GM21447 (cell line): Measurements from ENCODE around the gene SLC18A2.
"Not testable (repeated sequence)": the region's sequence is repeated elsewhere in the genome, so short reads cannot be mapped to it uniquely, and the experiment has no call there.

ENCODE experiments used
- ATAC-seq: cut with Tn5 transposase; IDR thresholded peaks from one replicate; pipeline ENCODE4 v1.9.1; 2021; ENCODE audit not compliant: unreplicated experiment

Gene SLC18A2

DNA sequence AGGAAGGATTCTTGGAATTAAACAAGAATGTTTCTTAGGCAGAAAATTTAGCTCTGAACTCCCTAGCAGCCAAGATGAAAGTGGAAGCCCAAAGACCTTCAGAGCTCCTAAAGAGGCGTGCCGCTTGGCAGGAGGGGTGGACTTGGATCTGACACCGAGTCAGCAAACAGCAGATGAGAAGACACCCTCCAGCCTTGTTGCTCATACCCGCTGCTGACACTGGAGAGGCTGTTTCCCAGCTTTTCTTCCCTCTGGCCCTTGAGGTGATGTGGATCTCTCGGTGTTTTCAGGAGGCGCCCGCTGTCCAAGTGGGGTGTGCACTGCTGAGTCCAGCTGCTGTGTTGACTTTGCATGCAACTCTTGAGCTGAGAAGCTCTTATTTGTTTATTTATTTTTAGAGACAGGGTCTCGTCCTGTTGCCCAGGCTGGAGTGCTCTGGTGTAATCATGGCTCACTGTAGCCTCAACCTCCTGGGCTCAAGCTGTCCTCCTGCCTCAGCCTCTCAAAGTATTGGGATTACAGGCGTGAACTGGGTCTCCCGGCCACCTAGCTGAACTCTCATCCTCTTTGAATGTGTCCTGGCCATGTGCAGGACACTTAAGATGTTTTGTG, 21.5 kb downstream of the SLC18A2 start:
- ATAC-seq = no peak

DNA sequence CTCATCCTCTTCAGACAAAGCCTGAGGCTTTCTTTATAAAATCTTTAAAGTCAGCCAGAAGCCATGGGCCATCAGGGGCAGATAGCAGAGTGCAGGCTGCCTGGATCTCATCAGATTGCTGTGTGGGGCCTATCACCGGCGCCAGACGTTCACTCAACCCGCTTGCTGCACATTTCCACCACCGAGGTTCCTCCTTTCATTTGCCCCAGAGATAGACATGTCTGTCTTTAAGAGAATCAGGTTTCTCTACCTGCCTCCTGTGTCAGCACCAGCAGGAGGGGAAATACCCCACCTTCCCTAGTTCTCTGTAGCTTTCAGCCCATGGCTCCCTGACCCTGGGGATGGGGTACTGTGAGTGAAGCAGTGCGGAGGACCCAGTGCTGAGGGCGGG, 22.0 kb downstream of the SLC18A2 start:
- ATAC-seq = no peak

DNA sequence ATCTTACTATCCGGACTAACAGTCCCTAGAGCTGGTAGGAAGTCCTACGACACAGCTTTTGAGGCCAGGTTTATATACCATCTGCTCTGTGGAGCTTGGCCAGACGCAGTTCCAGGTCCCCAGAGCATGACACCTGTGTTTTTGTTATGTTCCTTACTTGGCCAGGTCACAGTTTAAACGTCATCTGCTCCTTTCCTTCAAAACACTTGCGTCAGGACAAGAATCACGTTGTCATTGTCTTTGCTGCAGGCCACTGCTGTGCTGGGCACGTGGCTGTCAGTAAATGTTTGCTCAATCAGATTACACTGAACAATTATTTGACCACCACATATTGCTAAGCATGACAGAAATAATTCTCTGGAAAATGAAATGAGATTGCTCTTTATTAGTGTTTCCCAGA, 23.9 kb downstream of the SLC18A2 start:
- ATAC-seq = no peak

DNA sequence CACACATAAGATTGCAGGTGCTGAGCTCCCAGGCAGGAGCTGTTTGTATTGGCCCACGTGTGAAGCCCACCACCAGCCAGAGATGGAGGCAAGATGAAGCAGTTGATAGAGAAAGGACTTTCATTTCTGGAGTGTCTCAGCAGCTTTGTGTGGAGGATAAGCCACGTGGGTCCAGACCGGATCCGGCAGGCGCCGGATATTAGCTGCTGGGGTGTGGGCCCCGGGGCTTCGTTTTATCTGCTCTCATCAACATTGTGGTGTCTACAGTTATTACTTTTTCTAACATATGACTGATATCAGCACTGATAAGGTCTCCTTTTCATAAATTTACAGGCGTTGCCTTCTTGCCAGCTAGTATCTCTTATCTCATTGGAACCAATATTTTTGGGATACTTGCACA, 25.5 kb downstream of the SLC18A2 start:
- no peak for ATAC-seq

DNA sequence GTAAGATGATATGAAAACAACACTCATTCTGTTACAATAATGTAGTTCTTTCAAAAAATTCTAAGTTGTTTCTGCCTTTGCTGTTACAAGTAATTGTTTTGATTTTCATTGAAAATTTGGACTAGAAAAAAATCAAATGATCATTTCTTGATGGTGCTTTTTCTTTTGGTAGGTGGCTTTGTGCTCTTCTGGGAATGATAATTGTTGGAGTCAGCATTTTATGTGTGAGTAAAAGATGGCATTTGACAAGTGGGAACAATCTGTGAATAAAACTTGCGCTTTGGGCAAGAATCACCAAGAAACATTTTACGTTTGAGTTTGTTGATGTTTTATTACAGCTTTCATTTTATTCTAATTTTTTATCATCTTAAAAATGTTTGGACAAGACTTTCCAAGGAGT, 25.9 kb downstream of the SLC18A2 start:
- no peak for ATAC-seq

DNA sequence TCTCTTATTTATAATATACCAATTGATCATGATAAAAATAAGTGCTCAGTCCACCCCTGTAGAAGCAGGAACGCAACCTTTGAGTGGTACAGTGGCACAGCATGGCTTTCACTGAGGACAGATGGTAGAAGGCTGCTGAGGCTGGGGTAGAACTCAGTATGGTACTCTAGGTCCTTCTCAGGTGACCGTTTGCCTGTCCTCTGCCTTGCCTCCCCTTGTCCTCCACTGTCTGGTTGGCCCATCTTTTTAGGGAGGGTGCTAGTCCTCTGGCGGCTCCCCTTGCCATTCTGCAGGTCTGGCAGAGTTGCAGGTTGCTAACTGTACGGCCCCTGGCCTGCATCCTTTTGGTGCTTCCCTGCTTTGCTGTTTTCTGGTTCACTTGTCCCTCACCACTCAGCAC, 27.3 kb downstream of the SLC18A2 start:
- ATAC-seq = no peak

DNA sequence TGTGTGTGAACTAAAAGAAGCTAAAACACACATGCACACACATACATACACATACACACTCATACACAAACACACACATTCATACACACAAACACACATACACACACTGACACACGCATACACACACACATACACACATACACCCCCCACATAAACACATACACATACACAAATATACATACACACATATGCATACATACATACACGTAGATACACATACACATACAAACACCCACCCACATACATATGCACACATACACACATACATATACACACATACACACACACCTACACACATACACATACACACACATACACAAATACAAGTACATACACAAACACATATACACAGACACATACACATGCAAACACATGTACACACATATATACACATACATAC, 28.0 kb downstream of the SLC18A2 start:
- no peak for ATAC-seq

DNA sequence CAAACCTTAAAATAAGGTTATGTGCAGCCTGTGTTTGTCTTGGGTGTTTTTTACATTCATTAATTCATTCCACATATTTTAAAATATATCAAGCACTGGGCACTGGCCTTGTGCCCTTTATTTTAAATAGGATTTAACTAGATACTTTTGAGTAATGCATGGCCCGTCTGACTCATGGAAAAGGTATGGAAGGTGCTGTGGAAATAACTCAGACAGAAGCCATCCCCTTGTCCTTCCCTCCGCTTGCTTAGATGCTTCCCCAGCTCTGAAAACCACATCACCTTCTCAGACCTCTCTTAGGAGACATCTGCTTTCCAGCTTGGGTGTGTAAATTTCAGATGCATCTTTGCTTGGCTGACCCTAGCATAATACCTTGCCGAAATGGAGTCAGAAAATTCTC, 30.5 kb downstream of the SLC18A2 start:
- no peak for ATAC-seq

DNA sequence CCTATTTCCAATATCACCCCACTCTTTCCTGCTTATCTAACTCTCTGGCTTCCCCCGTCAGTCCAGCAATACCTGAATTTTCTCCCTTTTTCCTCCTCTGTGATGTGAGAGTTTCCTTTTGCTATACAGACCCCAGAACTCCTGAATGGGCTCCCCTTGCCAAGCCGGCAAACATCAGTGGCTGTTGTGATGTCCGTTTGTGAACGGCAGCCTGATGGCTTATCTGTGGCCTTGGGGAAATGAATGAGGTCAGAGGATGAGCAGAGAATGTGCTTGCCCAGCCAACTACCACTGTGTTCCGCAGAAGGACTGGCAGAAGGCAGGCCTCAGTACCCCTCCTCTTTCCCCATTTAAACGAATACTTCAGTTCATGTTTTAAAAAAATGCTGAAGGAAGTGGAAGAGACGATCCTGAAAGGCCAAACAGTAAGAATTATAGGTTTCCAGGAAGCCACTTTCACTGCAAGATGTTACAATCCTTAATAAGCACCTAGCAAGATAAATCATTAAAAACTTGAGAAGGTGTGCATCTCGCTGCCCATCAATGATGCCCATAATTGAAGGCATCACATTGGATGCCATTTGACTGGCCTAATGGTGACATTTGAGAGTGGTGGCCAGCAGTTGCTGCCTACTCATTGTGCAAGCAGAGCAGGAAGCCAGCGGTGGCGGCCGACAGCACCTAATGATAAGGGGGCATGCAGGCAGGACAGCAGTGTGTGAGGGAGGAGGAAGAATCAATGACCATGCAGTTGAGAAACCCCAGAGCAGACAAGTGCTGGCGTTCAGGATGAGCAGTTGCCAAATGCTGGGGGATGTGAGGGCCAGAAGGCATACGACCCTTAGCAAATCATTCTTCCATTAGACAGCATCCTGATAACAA, 31.5 kb downstream of the SLC18A2 start:
- no peak for ATAC-seq

DNA sequence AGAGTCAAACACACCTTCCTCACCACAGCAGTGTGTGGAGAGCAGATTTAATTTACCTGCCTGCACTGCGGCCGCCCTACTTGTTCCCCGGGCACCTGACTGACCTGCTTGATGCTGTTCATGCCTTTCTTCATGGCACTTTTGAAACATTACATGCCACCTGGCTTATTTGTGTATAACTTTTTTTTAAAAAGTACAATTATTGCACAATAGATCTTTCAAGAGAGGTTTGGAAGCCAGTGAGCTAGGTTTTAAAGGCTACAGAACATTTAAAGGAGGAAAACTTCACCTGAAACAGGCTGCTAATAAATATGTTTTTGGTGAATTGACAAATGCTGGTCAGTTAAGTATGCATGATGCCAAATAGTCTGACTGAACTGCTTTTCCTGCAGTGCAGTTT, 33.1 kb downstream of the SLC18A2 start:
- ATAC-seq = no peak

DNA sequence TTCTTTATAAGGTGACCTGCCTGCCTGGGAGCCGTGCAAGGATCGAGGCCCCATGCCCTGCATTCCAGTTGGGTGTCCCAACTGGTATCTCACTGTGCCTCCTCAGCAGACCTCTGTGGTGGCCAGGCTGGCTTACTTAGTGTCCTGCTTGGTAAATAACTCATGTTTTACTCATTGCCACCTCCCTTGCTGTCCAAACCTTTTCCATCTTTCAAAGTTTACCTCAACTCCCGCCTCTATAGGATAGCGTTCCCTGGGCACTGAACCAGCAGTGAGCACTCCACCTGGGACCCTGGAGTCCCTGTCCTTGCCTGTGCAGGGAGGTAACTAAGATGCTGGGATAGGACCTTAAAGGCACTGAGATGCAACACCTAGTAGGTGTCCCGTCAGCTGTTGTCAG, 33.6 kb downstream of the SLC18A2 start:
- ATAC-seq = no peak

DNA sequence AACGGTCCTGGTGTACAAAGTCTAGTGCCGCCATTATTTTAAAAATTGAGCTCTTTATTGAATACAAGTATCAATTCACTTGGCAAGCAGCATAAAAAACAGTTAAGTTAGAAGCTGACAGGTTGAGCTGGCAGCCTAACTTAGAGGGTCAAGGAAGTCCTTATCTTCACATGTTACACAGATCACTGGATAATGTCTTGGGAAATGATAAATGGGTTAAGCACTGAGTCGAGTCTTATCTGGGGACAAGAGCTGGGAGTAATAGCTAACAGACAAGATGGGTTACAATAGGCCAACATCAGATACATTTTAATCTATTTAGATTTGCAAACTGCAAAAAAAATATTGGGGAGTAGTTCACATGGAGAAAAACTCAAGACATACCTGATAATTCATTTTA, 34.2 kb downstream of the SLC18A2 start:
- ATAC-seq = no peak

DNA sequence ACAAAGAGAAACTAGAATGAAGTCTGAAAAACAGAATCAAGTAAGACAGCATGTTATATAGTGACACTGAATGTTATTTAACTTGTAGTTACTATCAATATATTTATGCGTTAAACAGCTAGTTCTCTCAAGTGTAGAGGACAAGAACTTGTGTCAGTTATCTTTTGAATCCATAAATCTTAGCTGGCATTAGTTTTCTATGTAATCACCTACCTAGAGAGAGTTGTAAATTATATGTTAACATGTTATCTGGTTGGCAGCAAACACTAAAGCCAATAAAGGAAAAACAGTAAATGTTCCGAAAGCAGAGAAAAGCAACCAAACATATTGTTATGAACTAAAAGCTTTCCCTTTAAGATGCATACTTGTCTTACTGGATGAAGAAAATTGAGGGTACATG, 36.8 kb downstream of the SLC18A2 start:
- no peak for ATAC-seq

DNA sequence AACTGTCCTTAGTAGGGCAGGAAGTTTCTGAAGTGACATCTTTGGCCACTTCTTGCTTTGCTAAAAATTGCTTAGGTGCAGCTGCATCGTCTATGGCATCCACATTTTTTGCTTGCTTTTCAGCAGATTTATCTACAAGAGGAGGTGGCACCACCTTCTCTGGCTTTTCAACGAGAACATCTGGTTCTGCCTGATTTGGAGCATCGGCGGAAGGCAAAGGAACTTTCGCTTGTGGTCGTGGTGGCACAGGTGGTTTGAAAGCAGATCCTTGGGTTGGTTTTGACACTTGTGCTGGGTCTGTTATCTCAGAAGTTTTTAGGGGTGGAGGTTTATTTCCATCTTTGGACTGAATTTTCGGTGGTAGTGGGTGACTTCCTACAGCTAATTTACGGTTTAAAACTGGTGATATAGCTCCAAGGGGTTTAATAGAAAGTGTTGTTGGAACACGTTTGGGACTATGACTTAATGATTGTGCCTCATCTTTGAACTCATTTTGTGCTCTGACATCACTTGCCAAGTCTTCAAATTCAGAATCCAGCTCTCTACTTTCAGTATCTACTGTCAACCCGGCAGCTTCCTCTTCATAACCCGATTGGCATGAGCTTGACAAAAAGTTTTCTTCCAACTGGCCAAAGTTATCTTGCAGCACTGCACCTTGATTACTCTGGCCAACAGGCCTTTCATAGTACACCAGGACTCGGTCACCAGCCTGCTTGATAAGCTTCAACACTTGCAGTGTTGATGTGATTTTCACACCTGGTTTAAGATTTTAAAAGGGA, 44.0 kb downstream of the SLC18A2 start:
- no peak for ATAC-seq

DNA sequence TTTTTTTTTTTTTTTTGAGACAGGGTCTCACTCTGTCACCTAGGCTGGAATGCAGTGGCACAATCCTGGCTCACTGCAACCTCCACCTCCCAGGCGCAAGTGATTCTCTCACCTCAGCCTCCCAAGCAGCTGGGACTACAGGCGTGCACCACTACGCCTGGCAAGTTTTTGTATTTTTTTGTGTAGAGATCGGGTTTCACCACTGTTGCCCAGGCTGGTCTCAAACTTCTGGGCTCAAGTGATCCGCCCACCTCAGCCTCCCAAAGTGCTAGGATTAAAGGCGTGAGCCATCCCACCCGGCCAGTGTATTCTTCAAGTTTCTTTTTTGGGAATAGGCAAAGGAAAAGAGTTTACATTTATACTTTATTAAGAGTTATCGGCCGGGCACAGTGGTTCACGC, 50.0 kb downstream of the SLC18A2 start:
- ATAC-seq = not testable (repeated sequence)

DNA sequence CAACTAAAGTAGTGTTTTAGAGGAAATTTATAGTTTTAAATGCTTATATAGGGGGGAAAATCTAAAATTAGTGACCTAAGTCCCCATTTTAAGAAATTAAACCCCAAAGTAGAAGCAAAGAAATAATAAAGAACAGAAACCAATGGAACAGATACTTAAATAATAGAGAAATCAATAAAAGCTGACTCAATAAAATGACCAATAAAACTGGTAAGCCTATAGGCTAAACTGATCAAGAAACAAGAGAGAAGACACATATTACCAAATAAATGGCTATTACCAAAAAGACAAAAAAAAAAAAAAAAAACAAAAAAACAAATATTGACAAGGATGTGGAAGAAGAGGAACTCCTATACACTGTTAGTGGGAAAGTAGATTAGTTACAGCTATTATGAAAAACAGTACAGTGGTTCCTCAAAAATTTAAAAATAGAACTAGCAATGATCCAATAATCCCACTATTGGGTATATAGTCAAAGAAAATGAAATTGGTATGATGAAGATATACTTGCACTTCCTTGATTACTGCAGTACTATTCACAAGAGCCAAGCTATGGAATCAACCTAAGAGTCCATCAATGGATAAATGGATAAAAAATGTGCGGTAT, 53.2 kb downstream of the SLC18A2 start:
- no peak for ATAC-seq

DNA sequence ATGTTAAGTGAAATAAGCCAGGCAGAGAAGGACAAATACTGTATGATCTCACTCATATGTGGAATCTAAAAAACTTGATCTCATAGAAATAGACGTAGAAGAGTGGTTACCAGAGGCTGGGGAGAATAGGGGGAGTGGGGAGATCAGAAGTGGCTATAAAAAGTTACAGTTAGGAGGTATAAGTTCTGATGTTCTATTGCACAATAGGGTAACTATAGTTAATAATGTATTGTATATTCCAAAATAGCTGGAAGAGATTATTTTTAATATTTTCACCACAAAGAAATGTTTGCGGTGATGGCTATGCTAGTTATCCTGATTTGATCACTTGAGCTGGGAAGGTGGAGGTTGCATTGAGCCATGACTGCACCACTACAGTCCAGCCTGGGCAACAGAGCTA, 53.8 kb downstream of the SLC18A2 start:
- no peak for ATAC-seq

DNA sequence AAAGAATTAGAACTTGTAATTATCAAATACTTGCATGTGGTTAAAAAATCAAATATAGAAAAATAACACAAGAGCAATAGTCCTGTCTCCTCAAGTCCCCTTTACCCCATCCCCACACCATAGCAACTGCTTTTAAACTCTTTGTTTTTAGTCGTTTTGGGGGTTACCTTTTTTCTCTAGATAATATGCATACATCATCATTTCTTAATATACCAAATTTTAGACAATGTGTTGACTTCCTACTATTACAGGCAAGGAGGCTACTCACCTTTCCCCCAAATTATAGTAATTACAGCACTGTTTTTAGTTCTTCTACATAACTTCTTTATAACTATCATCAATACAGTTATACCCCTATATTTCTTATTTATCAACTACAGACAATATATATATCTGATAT, 57.3 kb downstream of the SLC18A2 start:
- no peak for ATAC-seq

DNA sequence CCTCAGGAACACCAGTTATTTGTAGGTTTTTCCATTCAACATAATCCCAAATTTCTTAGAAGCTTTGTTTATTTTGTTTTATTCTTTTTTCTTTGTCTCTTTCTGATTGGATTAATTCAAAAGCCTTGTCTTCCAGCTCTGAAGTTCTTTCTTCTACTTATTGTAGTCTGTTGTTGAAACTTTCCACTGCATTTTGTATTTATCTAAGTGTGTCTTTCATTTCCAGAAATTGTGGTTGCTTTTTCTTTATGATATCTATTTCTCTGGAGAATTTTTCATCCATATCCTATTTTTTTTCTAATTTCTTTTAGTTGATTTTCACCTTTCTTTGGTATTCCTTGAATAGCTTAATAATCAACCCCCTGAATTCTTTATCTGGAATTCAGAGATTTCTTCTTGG, 58.5 kb downstream of the SLC18A2 start:
- ATAC-seq = no peak

DNA sequence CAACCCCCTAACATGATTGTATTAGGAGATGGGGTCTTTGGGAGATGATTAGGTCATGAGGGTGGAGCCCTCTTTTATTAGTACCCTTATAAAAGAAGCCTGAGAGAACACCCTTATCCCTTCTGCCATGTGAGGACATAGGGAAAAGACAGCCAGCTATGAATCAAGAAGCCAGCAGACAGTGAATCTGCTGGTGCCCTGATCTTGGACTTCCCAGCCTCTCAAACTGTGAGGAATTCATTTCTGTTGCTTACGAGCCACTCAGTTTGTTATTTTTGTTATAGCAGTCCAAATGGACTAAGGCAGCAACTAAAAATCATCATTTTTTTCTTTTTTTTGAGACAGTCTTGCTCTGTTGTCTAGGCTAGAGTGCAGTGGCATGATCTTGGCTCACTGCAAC, 59.8 kb downstream of the SLC18A2 start:
- no peak for ATAC-seq

DNA sequence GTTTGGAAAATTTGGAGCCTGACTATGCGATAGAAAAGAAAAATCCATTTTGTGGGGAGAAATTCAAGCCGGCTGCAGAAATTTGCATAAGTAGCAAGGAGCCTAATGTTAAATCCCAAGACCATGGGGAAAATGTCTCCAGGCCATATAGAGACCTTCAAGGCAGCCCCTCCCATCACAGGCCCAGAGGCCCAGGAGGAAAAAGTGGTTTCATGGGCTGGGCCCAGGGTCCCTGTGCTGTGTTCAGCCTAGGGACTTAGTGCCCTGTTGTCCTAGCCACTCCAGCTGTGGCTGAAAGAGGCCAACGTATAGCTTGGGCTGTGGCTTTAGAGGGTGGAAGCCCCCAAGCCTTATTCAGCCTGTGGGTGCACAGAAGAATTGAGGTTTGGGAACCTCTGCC, 62.5 kb downstream of the SLC18A2 start:
- not testable (repeated sequence) for ATAC-seq

DNA sequence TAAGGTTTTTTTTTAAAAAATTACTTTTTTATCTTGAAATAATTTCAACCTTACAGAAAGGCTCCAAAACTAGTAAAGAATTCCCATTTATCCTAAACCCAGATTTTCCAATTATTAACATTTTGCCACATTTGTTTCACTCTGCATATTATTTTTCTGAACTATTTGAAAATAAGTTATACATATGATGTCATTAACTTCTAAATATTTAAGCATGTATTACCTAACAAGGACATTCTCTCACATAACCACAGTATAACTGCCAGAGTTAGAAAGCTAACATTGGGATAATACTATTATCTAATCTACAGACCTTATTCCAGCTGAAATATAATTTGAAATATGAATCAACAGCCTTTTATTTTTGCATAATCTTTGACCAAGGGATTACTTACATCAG, 65.8 kb downstream of the SLC18A2 start:
- ATAC-seq = no peak
